HepG2 (cell line): ENCODE data around the gene TIRAP. TPM values are rescaled to one million over a fixed set of nuclear protein-coding genes. Genes with fewer than 3 reads are reported as not detected.

Experiments
- ATAC-seq: fragments of 200-7000 bp; cut with Tn5 transposase; 3 replicates; pipeline ENCODE4 v1.9.1; 2020; ENCODE audit warnings: mild to moderate bottlenecking, moderate library complexity
- BruUV-seq: library from RNA; stranded (reverse); fragments of 400-500 nt; replicated peaks from 2 replicates; lab custom pipeline; 2021; lab: Mats Ljungman, UMichigan
- CTCF ChIA-PET: fragments of 300-600 bp; formaldehyde crosslinking; extraction: SDS; loops from one replicate; lab custom pipeline; 2021; ENCODE audit warnings: low total read pairs, inconsistent platforms, low intra/inter-chr PET ratio; lab: Yijun Ruan, JAX
- POLR2A ChIA-PET: fragments of 350-600 bp; sonication (Branson Sonifier 250); formaldehyde crosslinking; loops from one replicate; lab custom pipeline; 2020; ENCODE audit warnings: antibody characterized with exemption, inconsistent platforms; lab: Yijun Ruan, JAX
- DNase-seq: peaks from one replicate; pipeline ENCODE4 v3.0.0-alpha.2; 2015; ENCODE audit warnings: low spot score
- FAIRE-seq: peaks from 3 replicates; lab custom pipeline; 2011; peaks lifted over from hg19 to GRCh38; lab: Jason Lieb, UNC
- H2AFZ ChIP-seq: one replicate; pipeline ENCODE4 v1.6.1; 2011; ENCODE audit warnings: low read length, inconsistent platforms
- H3K27ac ChIP-seq: fragments of 300-600 bp; 3 replicates; pipeline ENCODE4 v1.8.0; 2011; ENCODE audit warnings: mixed run types, mild to moderate bottlenecking, mixed read lengths, low read length, inconsistent platforms; ENCODE audit not compliant: insufficient read depth; ENCODE audit errors: extremely low read length
- H3K27me3 ChIP-seq, 2 experiments: fragments of 200-600 bp in 1 of 2; 2 replicates in 1 of 2; 3 replicates in 1 of 2; pipeline versions ENCODE4 v1.6.0 to v1.8.0; 2011; ENCODE audit warnings: low read length in 2 of 2, mild to moderate bottlenecking in 2 of 2, moderate library complexity in 2 of 2, inconsistent platforms in 1 of 2; ENCODE audit not compliant: insufficient read depth in 2 of 2, control insufficient read depth in 1 of 2
- H3K36me3 ChIP-seq, 2 experiments: fragments of 200-600 bp in 1 of 2; replicated peaks in 1 of 2; 2 replicates in 1 of 2; 3 replicates in 1 of 2; pipeline versions ENCODE4 v1.5.1 to v1.8.0; 2011; ENCODE audit warnings: low read length in 2 of 2, inconsistent platforms in 1 of 2; ENCODE audit not compliant: insufficient read depth in 2 of 2, control insufficient read depth in 1 of 2
- H3K4me1 ChIP-seq: 2 replicates; pipeline ENCODE4 v1.5.1; 2012; ENCODE audit warnings: low read length, inconsistent platforms; ENCODE audit not compliant: insufficient read depth
- H3K4me2 ChIP-seq: 2 replicates; pipeline ENCODE4 v1.6.0; 2011; ENCODE audit warnings: low read depth, low read length, inconsistent platforms
- H3K4me3 ChIP-seq, 3 experiments: fragments of 200-600 bp in 1 of 3; sonication (generic), shearing (Covaris generic) in 1 of 3; replicated peaks in 1 of 3; 2 replicates each; pipeline ENCODE4 v1.5.1; 2011 to 2016; ENCODE audit warnings: low read length in 3 of 3, inconsistent platforms in 2 of 3, low read depth in 2 of 3, mild to moderate bottlenecking in 2 of 3, control low read depth in 1 of 3, mixed read lengths in 1 of 3; ENCODE audit not compliant: insufficient read depth in 1 of 3
- H3K79me2 ChIP-seq: one replicate; pipeline ENCODE4 v1.6.1; 2011; ENCODE audit warnings: low read length, inconsistent platforms; ENCODE audit not compliant: insufficient read depth
- H3K9ac ChIP-seq: 2 replicates; pipeline ENCODE4 v1.6.0; 2011; ENCODE audit warnings: mild to moderate bottlenecking, low read depth, low read length, inconsistent platforms; ENCODE audit not compliant: insufficient read depth
- H3K9me3 ChIP-seq: 2 replicates; pipeline ENCODE4 v1.5.1; 2012; ENCODE audit warnings: mild to moderate bottlenecking, low read length
- H4K20me1 ChIP-seq: 2 replicates; pipeline ENCODE4 v1.6.0; 2011; ENCODE audit warnings: inconsistent platforms, mild to moderate bottlenecking, low read length, moderate library complexity; ENCODE audit not compliant: insufficient read depth
- FOXA3 ChIP-seq: IDR thresholded peaks from 2 replicates; pipeline ENCODE4 v1.6.1; 2016; ENCODE audit warnings: missing genetic modification reagents, missing compliant biosample characterization
- FOXO1 ChIP-seq: sonication (generic); formaldehyde crosslinking; IDR thresholded peaks from 2 replicates; pipeline ENCODE4 v1.4.0; 2020; ENCODE audit warnings: missing genetic modification reagents
- HNF1B ChIP-seq: sonication (generic); formaldehyde crosslinking; IDR thresholded peaks from 2 replicates; pipeline ENCODE4 v1.5.1; 2020; ENCODE audit warnings: mild to moderate bottlenecking, moderate library complexity, missing genetic modification reagents
- JARID2 ChIP-seq: sonication (generic); formaldehyde crosslinking; IDR thresholded peaks from 2 replicates; pipeline ENCODE4 v1.8.1; 2023; ENCODE audit warnings: missing genetic modification reagents, inconsistent platforms; ENCODE audit not compliant: insufficient replicate concordance
- MEF2D ChIP-seq: sonication (generic); formaldehyde crosslinking; IDR thresholded peaks from 2 replicates; pipeline ENCODE4 v1.5.1; 2020; ENCODE audit warnings: mild to moderate bottlenecking, missing genetic modification reagents
- MLX ChIP-seq: IDR thresholded peaks from 2 replicates; pipeline ENCODE4 v1.6.1; 2016
- MLXIP ChIP-seq: sonication (generic); formaldehyde crosslinking; IDR thresholded peaks from 2 replicates; pipeline ENCODE4 v1.9.0; 2021; ENCODE audit warnings: missing genetic modification reagents, borderline replicate concordance
- MXD1 ChIP-seq: sonication (generic); formaldehyde crosslinking; IDR thresholded peaks from 2 replicates; pipeline ENCODE4 v1.4.0; 2020; ENCODE audit warnings: mild to moderate bottlenecking, missing genetic modification reagents
- PHF5A ChIP-seq: IDR thresholded peaks from one replicate; pipeline ENCODE4 v1.6.1; 2018; ENCODE audit warnings: low read depth, missing genetic modification reagents; ENCODE audit not compliant: unreplicated experiment
- TFAP4 ChIP-seq: sonication (generic); IDR thresholded peaks from 2 replicates; pipeline ENCODE4 v1.6.1; 2016; ENCODE audit warnings: low read depth, borderline replicate concordance
- ZMAT3 ChIP-seq: sonication (generic); formaldehyde crosslinking; conservative IDR thresholded peaks from 2 replicates; pipeline ENCODE4 v1.7.0; 2021; ENCODE audit warnings: missing genetic modification reagents
- ZNF235 ChIP-seq: sonication (generic); formaldehyde crosslinking; IDR thresholded peaks from 2 replicates; pipeline ENCODE4 v1.8.1; 2023; ENCODE audit warnings: mild to moderate bottlenecking, missing genetic modification reagents, borderline replicate concordance
- ZNF414 ChIP-seq: sonication (generic); formaldehyde crosslinking; IDR thresholded peaks from 2 replicates; pipeline ENCODE4 v1.5.0; 2020; ENCODE audit warnings: missing genetic modification reagents
- ZNF580 ChIP-seq: IDR thresholded peaks from 2 replicates; pipeline ENCODE4 v1.6.1; 2016; ENCODE audit warnings: low read depth, borderline replicate concordance
- ZNF740 ChIP-seq: sonication (generic); formaldehyde crosslinking; IDR thresholded peaks from 2 replicates; pipeline ENCODE4 v1.4.0; 2020; ENCODE audit warnings: missing genetic modification reagents
- ZNF816 ChIP-seq: sonication (generic); formaldehyde crosslinking; IDR thresholded peaks from 2 replicates; pipeline ENCODE4 v1.8.0; 2022; ENCODE audit warnings: missing genetic modification reagents, mild to moderate bottlenecking, borderline replicate concordance
- WGBS: methylation state at CpG from one replicate; pipeline ENCODE4 v1.1.6; 2017; ENCODE audit warnings: low lambda C conversion rate; 5-methylcytosine and 5-hydroxymethylcytosine counted together
- in situ Hi-C: cut with HindIII; loops from 2 replicates; pipeline ENCODE4 v1.10.0; 2017; ENCODE audit warnings: low pct_unique_long_range_greater_than_20kb; ENCODE audit not compliant: extremely low pct_ligation_motif_present
- intact Hi-C: fragments of 100-400 bp; cut with micrococcal nuclease; formaldehyde crosslinking; loops from one replicate; pipeline ENCODE4 v1.10.0; 2022; ENCODE audit not compliant: unreplicated experiment
- polyA plus RNA-seq, 8 experiments: library from polyadenylated mRNA; depleted of rRNA in 3 of 8; stranded (reverse) in 7 of 8; unstranded in 1 of 8; fragments of >200 nt; fragmentation: Illumina TruSeq in 4 of 8; extraction: Trizol in 4 of 8; gene quantifications; 2 replicates each; pipeline versions ENCODE4 v1.2.1 to v1.2.3, GENCODE V29; 2011 to 2016; ENCODE audit warnings: low read depth in 4 of 8, missing spikeins in 1 of 8, mixed read lengths in 1 of 8; ENCODE audit not compliant: insufficient read depth in 1 of 8
- total RNA-seq, 5 experiments: library from RNA; depleted of rRNA; stranded (reverse); fragments of >200 nt; fragmentation: Illumina TruSeq; extraction: Trizol; gene quantifications; 2 replicates each; pipeline ENCODE4 v1.2.3, GENCODE V29; 2016; ENCODE audit warnings: low read depth in 1 of 5

The TIRAP gene
- total and polyA plus RNA-seq, 2 of the 13 experiments (the other 11 are each of a cell fraction or from before 2014, with no cell fraction given): 5.4 to 5.7 TPM

- intact Hi-C loops: no loop called here
- DNase-seq (no peak), ATAC-seq (peak; percentile 36), FAIRE-seq (no peak)
- peaks cover 4 to 6% of the 10 kb centered on the region in 2 experiments; a peak in 3 of 5 replicates for H3K36me3 ChIP-seq
- ChIA-PET POLR2A (interaction anchor here (0.6 kb wide), 1 partner anchor 30 kb away, joined by 3 read pairs; no protein-coding TSS in a partner anchor), CTCF (no interaction called here)
- BruUV-seq: no TSS peak
- in situ Hi-C loops: no loop called here
- WGBS: 62% methylated on average over 17 of the region's 17 CpGs
- H3K27me3 ChIP-seq: no peaks in the 10 kb centered on the region
- H4K20me1 ChIP-seq: no peaks in the 10 kb centered on the region
- no peaks in the 10 kb centered on the region for H3K79me2 ChIP-seq
- H3K4me2 ChIP-seq: no peak overlapping the region
- no peak overlapping the region for H2AFZ ChIP-seq
- no peak overlapping the region for H3K9ac ChIP-seq
- no peak overlapping the region for H3K27ac ChIP-seq
- peaks cover 11% of the 10 kb centered on the region for H3K4me1 ChIP-seq
- H3K4me3 ChIP-seq: no peak overlapping the region
- no peaks in the 10 kb centered on the region for H3K9me3 ChIP-seq
- TF ChIP-seq ZNF414 (CRISPR knock-in tag) (no peak), MXD1 (CRISPR knock-in tag) (no peak), FOXA3 (CRISPR knock-in tag) (no peak), ZMAT3 (no peak), ZNF816 (CRISPR knock-in tag) (no peak), ZNF580 (CRISPR knock-in tag) (no peak), JARID2 (CRISPR knock-in tag) (no peak), MEF2D (no peak), PHF5A (CRISPR knock-in tag) (no peak), MLX (CRISPR knock-in tag) (no peak), ZNF740 (CRISPR knock-in tag) (no peak), FOXO1 (no peak), MLXIP (CRISPR knock-in tag) (no peak), ZNF235 (CRISPR knock-in tag) (no peak), HNF1B (CRISPR knock-in tag) (no peak), TFAP4 (no peak)
These were observed 44.5 kb downstream of the TIRAP start for GRCh38 chr11:126327281-126328000.
